Tibial nerve (tissue), 3 donors: ENCODE data around the gene SLC35F5.

Source experiments
- CTCF ChIP-seq, 5 experiments: fragments of 200-600 bp in 3 of 5; fragments of 450-650 bp in 2 of 5; sonication (generic) in 3 of 5; IDR thresholded peaks; one replicate each; pipeline ENCODE4 v1.5.1; 2016 to 2019; ENCODE audit warnings: antibody characterized with exemption in 5 of 5, mild to moderate bottlenecking in 3 of 5, moderate library complexity in 2 of 5
- POLR2A ChIP-seq, 2 donors: fragments of 450-650 bp; IDR thresholded peaks; one replicate each; pipeline ENCODE4 v1.6.1; 2017; ENCODE audit warnings: antibody characterized with exemption in 2 of 2, mild to moderate bottlenecking in 2 of 2, moderate library complexity in 2 of 2

DNA sequence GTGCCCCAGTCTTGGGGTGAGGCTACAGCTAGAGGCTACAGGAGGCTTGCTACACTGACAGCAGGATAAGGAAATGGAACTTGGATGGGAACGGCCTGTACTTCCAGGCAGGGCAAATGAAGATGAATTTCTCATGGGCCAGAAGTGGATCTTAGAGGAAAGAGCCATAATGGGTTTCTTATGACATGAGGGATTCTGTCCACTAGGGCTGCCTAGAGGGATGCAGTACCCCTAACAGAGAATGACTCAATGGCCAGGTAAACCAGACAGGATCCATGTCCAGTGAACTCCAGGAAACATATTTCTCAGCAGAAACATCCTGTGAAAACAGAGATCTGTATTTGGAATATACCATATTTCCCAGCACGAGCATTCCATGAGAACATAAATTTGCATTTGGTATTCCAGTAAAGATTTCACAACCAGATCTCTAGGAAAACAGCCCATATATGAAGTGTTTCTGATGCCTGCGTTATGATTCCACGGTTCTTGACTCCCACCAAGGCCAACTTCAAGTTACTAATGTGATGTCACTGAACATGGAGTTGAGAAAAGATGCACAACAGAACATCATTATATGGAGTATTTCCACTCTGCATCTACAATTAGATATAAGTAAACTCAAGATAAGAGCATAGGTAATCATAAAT is 11.5 kb upstream of the SLC35F5 start:
- TF ChIP-seq CTCF (IDR thresholded peaks at IDR 0.05) (no peak), POLR2A (IDR thresholded peaks at IDR 0.05) (no peak)
